IPS DF 6.9 (cell line): ENCODE results near the gene CASK.
"Not testable (repeated sequence)": the region's sequence is repeated elsewhere in the genome, so short reads cannot be mapped to it uniquely, and the experiment has no call there.

ENCODE experiments used
- DNase-seq: peaks from one replicate; pipeline ENCODE4 v3.0.0-alpha.2; 2013; ENCODE audit warnings: low read depth, low spot score
- H3K27ac ChIP-seq: one replicate; pipeline ENCODE4 v1.5.1; 2013; ENCODE audit warnings: low read length, control low read depth
- H3K27me3 ChIP-seq: 2 replicates; pipeline ENCODE4 v1.6.1; 2013; ENCODE audit warnings: mild to moderate bottlenecking, low read length; ENCODE audit not compliant: control insufficient read depth, insufficient read depth
- H3K36me3 ChIP-seq: 2 replicates; pipeline ENCODE4 v1.6.1; 2013; ENCODE audit warnings: low read length; ENCODE audit not compliant: control insufficient read depth, insufficient read depth
- H3K4me1 ChIP-seq: 2 replicates; pipeline ENCODE4 v1.6.1; 2013; ENCODE audit warnings: low read length; ENCODE audit not compliant: control insufficient read depth, insufficient read depth
- H3K4me3 ChIP-seq: 2 replicates; pipeline ENCODE4 v1.5.1; 2013; ENCODE audit warnings: mild to moderate bottlenecking, low read length
- H3K9me3 ChIP-seq: 2 replicates; pipeline ENCODE4 v1.6.1; 2013; ENCODE audit warnings: low read length, inconsistent platforms; ENCODE audit not compliant: control insufficient read depth, insufficient read depth
- WGBS: extraction: QIAGEN DNeasy Blood & Tissue Kit; methylation state at CpG from one replicate; pipeline ENCODE4 v1.1.7; 2013; ENCODE audit warnings: mixed read lengths, missing lambda C conversion rate; ENCODE audit not compliant: insufficient read length, insufficient coverage; 5-methylcytosine and 5-hydroxymethylcytosine counted together

The CASK gene

GRCh38 chrX:41719610-41720009, 203.7 kb downstream of the CASK start:
- WGBS: no CpG with 5 or more reads among the region's 6 CpGs
- H3K4me1 ChIP-seq, H3K27ac ChIP-seq, H3K4me3 ChIP-seq, H3K9me3 ChIP-seq, H3K36me3 ChIP-seq, DNase-seq, H3K27me3 ChIP-seq: not testable (repeated sequence)

- H3K36me3 ChIP-seq: no peaks in the 10 kb centered on the region
- H3K9me3 ChIP-seq: no peaks in the 10 kb centered on the region; the same call in 1 of the 2 replicates
- DNase-seq: no peak
- peaks cover 1% of the 10 kb centered on the region; the same call in 1 of the 2 replicates for H3K4me1 ChIP-seq
- WGBS: no CpG with 5 or more reads among the region's 4 CpGs
- no peak overlapping the region for H3K27ac ChIP-seq
- no peaks in the 10 kb centered on the region for H3K27me3 ChIP-seq
- no peak overlapping the region for H3K4me3 ChIP-seq
Measured at GRCh38 chrX:41718481-41719235, 204.7 kb downstream of the CASK start.

- no CpG with 5 or more reads among the region's 12 CpGs for WGBS
- no peak overlapping the region for H3K27ac ChIP-seq
- no peak overlapping the region for H3K4me3 ChIP-seq
- H3K9me3 ChIP-seq: no peaks in the 10 kb centered on the region; the same call in 1 of the 2 replicates
- H3K27me3 ChIP-seq: no peaks in the 10 kb centered on the region
- H3K36me3 ChIP-seq: no peaks in the 10 kb centered on the region
- DNase-seq: no peak
- H3K4me1 ChIP-seq: peaks cover 1% of the 10 kb centered on the region; the same call in 1 of the 2 replicates
Measured at GRCh38 chrX:41716767-41717473, 206.4 kb downstream of the CASK start.

GRCh38 chrX:41716222-41716621, 207.1 kb downstream of the CASK start:
- Histone ChIP-seq H3K27me3 (no peaks in the 10 kb centered on the region), H3K4me1 (peaks cover 1% of the 10 kb centered on the region; the same call in 1 of the 2 replicates), H3K36me3 (no peaks in the 10 kb centered on the region), H3K9me3 (no peaks in the 10 kb centered on the region; the same call in 1 of the 2 replicates), H3K27ac (no peak overlapping the region), H3K4me3 (no peak overlapping the region)
- no peak for DNase-seq
- WGBS: no CpG with 5 or more reads among the region's 5 CpGs

- Histone ChIP-seq H3K4me3 (no peak overlapping the region), H3K27ac (no peak overlapping the region), H3K4me1 (no peaks in the 10 kb centered on the region; the same call in 1 of the 2 replicates), H3K36me3 (no peaks in the 10 kb centered on the region), H3K9me3 (no peaks in the 10 kb centered on the region), H3K27me3 (no peaks in the 10 kb centered on the region)
- DNase-seq: no peak
- no CpG with 5 or more reads among the region's 5 CpGs for WGBS
Measured at GRCh38 chrX:41711021-41711667, 212.2 kb downstream of the CASK start.

- Histone ChIP-seq H3K4me1 (no peaks in the 10 kb centered on the region; the same call in 1 of the 2 replicates), H3K4me3 (no peak overlapping the region), H3K9me3 (no peaks in the 10 kb centered on the region), H3K27ac (no peak overlapping the region), H3K27me3 (no peaks in the 10 kb centered on the region), H3K36me3 (no peaks in the 10 kb centered on the region)
- WGBS: no CpG with 5 or more reads among the region's 3 CpGs
- no peak for DNase-seq
Measured at GRCh38 chrX:41708486-41708885, 214.9 kb downstream of the CASK start.

GRCh38 chrX:41707218-41707617, 216.1 kb downstream of the CASK start:
- DNase-seq: no peak
- Histone ChIP-seq H3K36me3 (no peaks in the 10 kb centered on the region), H3K27me3 (no peaks in the 10 kb centered on the region), H3K9me3 (no peaks in the 10 kb centered on the region), H3K4me1 (no peaks in the 10 kb centered on the region; the same call in 1 of the 2 replicates), H3K27ac (no peak overlapping the region), H3K4me3 (no peak overlapping the region)
- WGBS: no CpG with 5 or more reads among the region's 1 CpG

- no CpG with 5 or more reads among the region's 3 CpGs for WGBS
- no peaks in the 10 kb centered on the region; the same call in 1 of the 2 replicates for H3K4me1 ChIP-seq
- no peak overlapping the region for H3K27ac ChIP-seq
- DNase-seq: no peak
- H3K4me3 ChIP-seq: no peak overlapping the region
- H3K27me3 ChIP-seq: no peaks in the 10 kb centered on the region
- H3K9me3 ChIP-seq: no peaks in the 10 kb centered on the region
- no peaks in the 10 kb centered on the region for H3K36me3 ChIP-seq
Measured at GRCh38 chrX:41705680-41706374, 217.5 kb downstream of the CASK start.

GRCh38 chrX:41705042-41705441, 218.3 kb downstream of the CASK start:
- DNase-seq: no peak
- no peak overlapping the region for H3K4me3 ChIP-seq
- H3K9me3 ChIP-seq: no peaks in the 10 kb centered on the region
- H3K4me1 ChIP-seq: no peaks in the 10 kb centered on the region
- no CpG with 5 or more reads among the region's 1 CpG for WGBS
- no peaks in the 10 kb centered on the region for H3K27me3 ChIP-seq
- H3K36me3 ChIP-seq: no peaks in the 10 kb centered on the region
- no peak overlapping the region for H3K27ac ChIP-seq

- H3K4me3 ChIP-seq: no peak overlapping the region
- H3K36me3 ChIP-seq: no peaks in the 10 kb centered on the region
- H3K4me1 ChIP-seq: no peaks in the 10 kb centered on the region
- no peak overlapping the region for H3K27ac ChIP-seq
- H3K27me3 ChIP-seq: no peaks in the 10 kb centered on the region
- no peak for DNase-seq
- H3K9me3 ChIP-seq: no peaks in the 10 kb centered on the region
Measured at GRCh38 chrX:41703574-41704029, 219.8 kb downstream of the CASK start.
